ENCODE results near the gene SAE1. TPM values are rescaled to one million over a fixed set of nuclear protein-coding genes. Genes with fewer than 3 reads are reported as not detected.

Gene SAE1
- total RNA-seq, 2 experiments from 2014 or later = 150 TPM

GRCh38 chr19:47210180-47210490, 79.5 kb downstream of the SAE1 start:
- Mint-ChIP-seq H3K36me3 (ENCODE audit: low read depth) (peaks cover 53% of the 10 kb centered on the region), H3K4me1 (peaks cover 16% of the 10 kb centered on the region), H3K4me3 (no peak overlapping the region), H3K27ac (no peak overlapping the region), H3K27me3 (no peaks in the 10 kb centered on the region), H3K9me3 (no peaks in the 10 kb centered on the region)
- ChIA-PET CTCF (interaction anchor here (0.7 to 5.1 kb wide), 33 partner anchors 9 to 218 kb away, joined by 3 to 361 read pairs (median 4); partner anchors contain the start of genes DHX34 and INAFM1), POLR2A (interaction anchor here (0.9 to 6.3 kb wide), 11 partner anchors 16 to 97 kb away, joined by 4 to 89 read pairs (median 10); partner anchors contain the start of genes CCDC9, INAFM1 and ZC3H4)
- DNase-seq = no peak

- Mint-ChIP-seq H3K4me3 (no peak overlapping the region), H3K36me3 (ENCODE audit: low read depth) (peaks cover 46% of the 10 kb centered on the region), H3K4me1 (peaks cover 16% of the 10 kb centered on the region), H3K27ac (peak overlapping the region; percentile 72), H3K27me3 (no peaks in the 10 kb centered on the region), H3K9me3 (no peaks in the 10 kb centered on the region)
- ChIA-PET CTCF (interaction anchor here (0.7 to 5.1 kb wide), 36 partner anchors 9 to 217 kb away, joined by 3 to 361 read pairs (median 4); partner anchors contain the start of genes CCDC9, DHX34 and INAFM1), POLR2A (interaction anchor here (0.7 to 6.3 kb wide), 13 partner anchors 12 to 98 kb away, joined by 3 to 89 read pairs (median 7); partner anchors contain the start of genes CCDC9, INAFM1, SAE1 and ZC3H4)
- DNase-seq = peak; percentile 84
Measured at GRCh38 chr19:47210689-47211316, 80.2 kb downstream of the SAE1 start.

- Mint-ChIP-seq H3K4me1 (peaks cover 13% of the 10 kb centered on the region), H3K27me3 (no peaks in the 10 kb centered on the region), H3K27ac (no peak overlapping the region), H3K9me3 (no peaks in the 10 kb centered on the region), H3K36me3 (ENCODE audit: low read depth) (peaks cover 12% of the 10 kb centered on the region), H3K4me3 (no peak overlapping the region)
- ChIA-PET POLR2A (interaction anchor here (6.3 kb wide), 1 partner anchor 10 kb away, joined by 84 read pairs; no protein-coding TSS in a partner anchor), CTCF (interaction anchor here (0.9 to 3.4 kb wide), 4 partner anchors 9 to 32 kb away, joined by 3 to 26 read pairs (median 6); no protein-coding TSS in a partner anchor)
- DNase-seq = no peak
Measured at GRCh38 chr19:47215581-47215980, 84.9 kb downstream of the SAE1 start.

GRCh38 chr19:47221080-47221841, 90.6 kb downstream of the SAE1 start:
- H3K4me1 Mint-ChIP-seq = peaks cover 6% of the 10 kb centered on the region
- ChIA-PET POLR2A (interaction anchor here (1.3 kb wide), 1 partner anchor 19 kb away, joined by 3 read pairs; no protein-coding TSS in a partner anchor), CTCF (interaction anchor here (1.4 to 8.9 kb wide), 2 partner anchors 10 to 24 kb away, joined by 4 to 134 read pairs; no protein-coding TSS in a partner anchor)
- DNase-seq = no peak
- H3K27me3 Mint-ChIP-seq = no peaks in the 10 kb centered on the region
- H3K4me3 Mint-ChIP-seq = no peak overlapping the region
- no peaks in the 10 kb centered on the region for H3K9me3 Mint-ChIP-seq
- no peak overlapping the region for H3K27ac Mint-ChIP-seq
- peaks cover 11% of the 10 kb centered on the region for H3K36me3 Mint-ChIP-seq (ENCODE audit: low read depth)

GRCh38 chr19:47221890-47222289, 91.3 kb downstream of the SAE1 start:
- Mint-ChIP-seq H3K9me3 (no peaks in the 10 kb centered on the region), H3K4me3 (no peak overlapping the region), H3K27me3 (no peaks in the 10 kb centered on the region), H3K36me3 (ENCODE audit: low read depth) (peaks cover 11% of the 10 kb centered on the region), H3K4me1 (peaks cover 9% of the 10 kb centered on the region), H3K27ac (no peak overlapping the region)
- no peak for DNase-seq
- ChIA-PET CTCF (interaction anchor here (1.4 to 8.9 kb wide), 2 partner anchors 11 to 23 kb away, joined by 4 to 134 read pairs; no protein-coding TSS in a partner anchor), POLR2A (interaction anchor here (1.3 kb wide), 1 partner anchor 18 kb away, joined by 3 read pairs; no protein-coding TSS in a partner anchor)

- CTCF ChIA-PET = interaction anchor here (0.6 to 8.9 kb wide), 18 partner anchors 8 to 213 kb away, joined by 3 to 134 read pairs (median 3); partner anchors contain the start of genes CCDC9, INAFM1 and SAE1
- peaks cover 18% of the 10 kb centered on the region for H3K4me1 Mint-ChIP-seq
- peaks cover 11% of the 10 kb centered on the region for H3K36me3 Mint-ChIP-seq (ENCODE audit: low read depth)
- H3K4me3 Mint-ChIP-seq = peak overlapping the region; percentile 79
- DNase-seq = peak; percentile 88
- no peaks in the 10 kb centered on the region for H3K9me3 Mint-ChIP-seq
- H3K27ac Mint-ChIP-seq = peak overlapping the region; percentile 89
- H3K27me3 Mint-ChIP-seq = no peaks in the 10 kb centered on the region
- POLR2A ChIA-PET = interaction anchor here (0.6 to 6.9 kb wide), 24 partner anchors 10 to 441 kb away, joined by 3 to 110 read pairs (median 8); partner anchors contain the start of genes CCDC9, INAFM1, SAE1 and SLC1A5
Measured at GRCh38 chr19:47225746-47226425, 95.3 kb downstream of the SAE1 start.

- peaks cover 23% of the 10 kb centered on the region for H3K4me1 Mint-ChIP-seq
- peaks cover 11% of the 10 kb centered on the region for H3K36me3 Mint-ChIP-seq (ENCODE audit: low read depth)
- peak; percentile 85 for DNase-seq
- peak overlapping the region; percentile 79 for H3K4me3 Mint-ChIP-seq
- ChIA-PET CTCF (interaction anchor here (0.7 to 8.9 kb wide), 13 partner anchors 9 to 214 kb away, joined by 3 to 134 read pairs (median 5); partner anchors contain the start of genes CCDC9, INAFM1 and SAE1), POLR2A (interaction anchor here (0.6 to 6.9 kb wide), 25 partner anchors 10 to 442 kb away, joined by 3 to 110 read pairs (median 8); partner anchors contain the start of genes CCDC9, INAFM1, SAE1 and TMEM160)
- no peaks in the 10 kb centered on the region for H3K27me3 Mint-ChIP-seq
- peak overlapping the region; percentile 89 for H3K27ac Mint-ChIP-seq
- no peaks in the 10 kb centered on the region for H3K9me3 Mint-ChIP-seq
Measured at GRCh38 chr19:47226426-47227351, 96.1 kb downstream of the SAE1 start.

- peak overlapping the region; percentile 79 for H3K4me3 Mint-ChIP-seq
- DNase-seq = peak; percentile 70
- H3K36me3 Mint-ChIP-seq (ENCODE audit: low read depth) = peaks cover 9% of the 10 kb centered on the region
- H3K9me3 Mint-ChIP-seq = no peaks in the 10 kb centered on the region
- CTCF ChIA-PET = interaction anchor here (2.0 to 8.9 kb wide), 4 partner anchors 16 to 41 kb away, joined by 9 to 134 read pairs (median 32); partner anchors contain the start of gene CCDC9
- H3K27ac Mint-ChIP-seq = peak overlapping the region; percentile 89
- POLR2A ChIA-PET = interaction anchor here (0.6 to 6.9 kb wide), 11 partner anchors 11 to 114 kb away, joined by 3 to 110 read pairs (median 17); partner anchors contain the start of genes CCDC9, INAFM1 and ZC3H4
- peaks cover 30% of the 10 kb centered on the region for H3K4me1 Mint-ChIP-seq
- H3K27me3 Mint-ChIP-seq = no peaks in the 10 kb centered on the region
Measured at GRCh38 chr19:47227352-47228167, 96.9 kb downstream of the SAE1 start.

- ChIA-PET CTCF (interaction anchor here (1.8 to 8.9 kb wide), 2 partner anchors 17 to 18 kb away, joined by 4 to 134 read pairs; no protein-coding TSS in a partner anchor), POLR2A (interaction anchor here (0.6 to 6.9 kb wide), 7 partner anchors 13 to 115 kb away, joined by 3 to 110 read pairs (median 5); partner anchors contain the start of genes CCDC9 and ZC3H4)
- H3K9me3 Mint-ChIP-seq = no peaks in the 10 kb centered on the region
- no peaks in the 10 kb centered on the region for H3K27me3 Mint-ChIP-seq
- DNase-seq = peak; percentile 56
- no peak overlapping the region for H3K27ac Mint-ChIP-seq
- H3K36me3 Mint-ChIP-seq (ENCODE audit: low read depth) = peaks cover 9% of the 10 kb centered on the region
- peak overlapping the region; percentile 79 for H3K4me3 Mint-ChIP-seq
- peaks cover 35% of the 10 kb centered on the region for H3K4me1 Mint-ChIP-seq
Measured at GRCh38 chr19:47228168-47228936, 97.7 kb downstream of the SAE1 start.

Data from activated CD4-positive, alpha-beta memory T cell treated with anti-CD3 and anti-CD28 coated beads, Interleukin-2, amount 10 ng/mL, durations not matched to agents 7 days and 5 days (primary cell).